GM18526 (cell line): ENCODE data around the gene CAMTA1.

Experiments used
- POLR2A ChIP-seq: IDR thresholded peaks from 3 replicates; pipeline ENCODE4 v1.6.1; 2011; ENCODE audit not compliant: insufficient read length; ENCODE audit errors: extremely low read depth

Gene CAMTA1

GRCh38 chr1:7278827-7279765 lies 493.8 kb downstream of the CAMTA1 start:
- no peak for TF ChIP-seq POLR2A

- no peak for TF ChIP-seq POLR2A
Measured at GRCh38 chr1:7279769-7280168, 494.5 kb downstream of the CAMTA1 start.

GRCh38 chr1:7280347-7280960 lies 495.2 kb downstream of the CAMTA1 start:
- no peak for TF ChIP-seq POLR2A

- no peak for TF ChIP-seq POLR2A
Measured at GRCh38 chr1:7281821-7282220, 496.6 kb downstream of the CAMTA1 start.

GRCh38 chr1:7284839-7285435 lies 499.7 kb downstream of the CAMTA1 start:
- no peak for TF ChIP-seq POLR2A

- no peak for TF ChIP-seq POLR2A
Measured at GRCh38 chr1:7285856-7286454, 500.7 kb downstream of the CAMTA1 start.

GRCh38 chr1:7287013-7287412 lies 501.8 kb downstream of the CAMTA1 start:
- no peak for TF ChIP-seq POLR2A

GRCh38 chr1:7288992-7289391 lies 503.7 kb downstream of the CAMTA1 start:
- no peak for TF ChIP-seq POLR2A

GRCh38 chr1:7289694-7290093 lies 504.4 kb downstream of the CAMTA1 start:
- TF ChIP-seq POLR2A, result no peak

- no peak for TF ChIP-seq POLR2A
Measured at GRCh38 chr1:7290971-7291970, 506.0 kb downstream of the CAMTA1 start.

GRCh38 chr1:7292036-7292681 lies 506.9 kb downstream of the CAMTA1 start:
- no peak for TF ChIP-seq POLR2A

GRCh38 chr1:7292714-7293419 lies 507.6 kb downstream of the CAMTA1 start:
- no peak for TF ChIP-seq POLR2A
